DMS153 (cell line): Measurements from ENCODE around the gene ATP9A.
"Not testable (repeated sequence)": the region's sequence is repeated elsewhere in the genome, so short reads cannot be mapped to it uniquely, and the experiment has no call there.

Experiments used
- DNase-seq: peaks from one replicate; lab custom pipeline; 2025; lab: John Stamatoyannopoulos, UW

The ATP9A gene

DNA sequence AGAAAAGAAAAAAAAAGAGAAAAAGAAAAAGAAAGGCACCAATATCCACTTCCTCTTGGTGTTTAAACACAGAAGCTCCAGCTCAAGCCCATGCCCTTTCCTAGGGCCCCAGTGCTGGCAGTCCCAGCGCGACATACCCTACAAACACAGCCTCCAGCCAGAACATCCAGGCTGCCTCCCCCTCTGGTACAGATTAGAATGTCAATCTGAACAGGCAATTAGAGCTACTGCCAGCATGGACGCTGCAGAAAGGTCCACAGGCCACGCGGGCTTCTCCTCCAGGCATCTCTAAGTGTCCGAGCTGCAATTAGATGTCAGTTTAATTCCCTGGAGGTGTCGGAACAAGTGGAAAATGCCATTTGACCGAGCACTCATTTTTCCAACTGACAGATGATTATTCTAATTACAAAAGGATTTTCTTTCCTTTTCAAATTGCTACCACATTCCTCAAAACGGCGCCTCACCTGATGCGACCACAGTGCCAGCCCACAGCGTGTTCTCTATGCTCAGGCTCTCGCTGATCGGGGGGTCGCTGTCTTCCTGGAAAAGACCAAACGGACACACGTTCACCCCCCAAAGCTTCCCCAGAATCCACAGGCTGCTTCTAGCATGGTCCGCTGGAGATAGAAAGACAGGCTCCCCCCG lies 79.5 kb downstream of the ATP9A start:
- no peak for DNase-seq

DNA sequence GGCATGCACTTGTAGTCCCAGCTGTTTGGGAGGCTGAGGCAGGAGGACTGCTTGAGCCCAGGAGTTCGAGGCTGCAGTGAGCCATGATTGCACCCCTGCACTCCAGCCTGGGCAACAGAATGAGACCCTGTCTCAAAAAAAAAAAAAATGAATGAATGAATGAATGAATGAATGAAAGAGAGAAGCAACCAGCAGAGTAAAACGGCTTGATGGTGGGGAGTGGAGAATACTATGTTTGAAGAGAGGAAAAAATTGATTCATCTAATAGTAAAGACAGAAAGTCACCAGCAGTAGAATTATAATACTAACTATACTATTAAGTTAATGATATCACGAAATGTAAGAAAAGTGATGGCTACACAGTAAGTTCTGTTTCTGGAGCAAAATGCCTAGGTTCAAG lies 80.6 kb downstream of the ATP9A start:
- no peak for DNase-seq

DNA sequence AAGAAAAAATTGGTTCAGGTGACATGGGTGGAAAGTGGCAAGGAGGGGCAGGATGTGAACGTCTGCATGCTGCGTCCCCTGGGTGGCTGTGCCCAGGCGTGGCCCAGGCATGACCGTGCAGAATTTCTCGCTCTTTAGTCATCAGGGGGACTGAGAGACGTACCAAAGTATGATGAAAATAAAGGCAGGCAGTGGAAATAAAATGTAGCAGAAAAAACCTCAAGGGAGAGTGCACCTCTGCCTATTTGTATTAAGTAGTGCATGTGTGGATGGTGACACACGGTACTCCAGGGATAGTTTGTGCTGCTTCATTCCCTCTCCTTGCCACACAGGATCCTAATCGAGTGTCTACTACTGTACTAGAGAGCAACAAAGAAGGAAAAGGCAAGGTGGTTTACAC lies 81.1 kb downstream of the ATP9A start:
- no peak for DNase-seq

DNA sequence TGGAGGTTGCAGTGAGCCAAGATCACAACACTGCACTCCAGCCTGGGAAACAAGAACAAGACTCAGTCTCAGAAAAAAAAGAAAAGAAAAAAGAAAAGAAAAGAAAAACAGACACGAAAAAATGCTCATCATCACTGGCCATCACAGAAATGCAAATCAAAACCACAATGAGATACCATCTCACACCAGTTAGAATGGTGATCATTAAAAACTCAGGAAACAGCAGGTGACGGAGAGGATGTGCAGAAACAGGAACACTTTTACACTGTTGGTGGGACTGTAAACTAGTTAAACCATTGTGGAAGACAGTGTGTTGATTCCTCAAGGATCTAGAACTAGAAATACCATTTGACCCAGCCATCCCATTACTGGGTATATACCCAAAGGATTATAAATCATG lies 82.7 kb downstream of the ATP9A start:
- not testable (repeated sequence) for DNase-seq

DNA sequence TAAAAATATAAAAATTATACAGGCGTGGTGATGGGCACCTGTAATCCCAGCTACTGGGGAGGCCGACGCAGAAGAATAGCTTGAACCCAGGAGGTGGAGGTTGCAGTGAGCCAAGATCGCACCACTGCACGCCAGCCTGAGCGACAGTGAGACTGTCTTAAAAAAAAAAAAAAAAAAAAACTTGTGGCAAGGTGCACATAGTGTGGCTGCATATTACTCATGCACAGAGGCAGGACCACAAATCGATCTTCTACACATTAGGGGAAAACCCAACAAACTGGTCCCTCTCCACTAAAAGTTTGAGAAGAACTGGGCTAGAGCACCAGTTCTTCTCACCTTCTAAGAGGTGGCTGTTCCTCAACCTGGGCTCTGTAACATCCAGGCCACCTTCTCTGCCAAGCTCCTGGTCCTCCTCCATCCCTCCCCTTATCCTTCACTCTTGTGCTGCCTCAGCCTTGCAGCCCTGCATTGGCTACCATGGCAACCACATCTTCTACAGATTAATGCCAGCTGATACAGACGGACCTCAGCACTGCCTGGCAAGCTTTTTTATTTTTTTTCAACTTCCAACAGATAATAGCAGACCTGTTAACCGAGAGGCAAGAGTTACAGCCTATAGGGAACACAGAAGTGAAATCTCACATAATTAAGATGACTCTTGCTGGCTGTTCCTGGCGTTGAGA lies 88.0 kb downstream of the ATP9A start:
- DNase-seq = no peak

DNA sequence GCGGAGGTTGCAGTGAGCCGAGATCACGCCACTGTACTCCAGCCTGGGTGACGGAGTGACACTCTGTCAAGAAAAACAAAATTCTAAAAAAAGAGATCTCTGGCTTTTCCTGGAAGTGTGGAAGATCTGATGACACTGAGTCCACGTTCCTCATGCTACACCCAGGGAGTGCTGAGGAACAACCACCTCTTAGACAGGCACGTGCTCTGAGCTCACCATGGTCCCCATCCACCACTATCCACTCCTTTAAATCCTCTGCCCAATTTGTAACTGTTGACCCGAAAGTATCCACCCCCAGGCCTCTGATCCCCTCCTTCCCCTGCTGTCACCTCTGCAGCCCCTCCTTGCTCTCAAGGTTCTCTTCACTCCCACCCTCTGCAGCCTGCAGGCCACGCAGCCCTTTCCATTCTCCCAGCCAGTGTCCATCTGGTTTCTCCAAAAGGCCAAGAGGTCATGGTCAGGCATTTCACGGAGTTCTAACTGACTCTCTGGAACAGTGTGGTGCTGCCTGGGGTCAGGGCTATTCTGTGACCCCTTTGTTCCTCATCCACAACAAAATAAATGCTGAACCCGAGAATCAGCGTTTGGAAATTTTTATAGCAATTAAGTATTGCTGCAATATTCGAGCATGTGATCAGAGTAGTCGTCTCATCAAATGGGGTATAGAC lies 88.8 kb downstream of the ATP9A start:
- DNase-seq = no peak

DNA sequence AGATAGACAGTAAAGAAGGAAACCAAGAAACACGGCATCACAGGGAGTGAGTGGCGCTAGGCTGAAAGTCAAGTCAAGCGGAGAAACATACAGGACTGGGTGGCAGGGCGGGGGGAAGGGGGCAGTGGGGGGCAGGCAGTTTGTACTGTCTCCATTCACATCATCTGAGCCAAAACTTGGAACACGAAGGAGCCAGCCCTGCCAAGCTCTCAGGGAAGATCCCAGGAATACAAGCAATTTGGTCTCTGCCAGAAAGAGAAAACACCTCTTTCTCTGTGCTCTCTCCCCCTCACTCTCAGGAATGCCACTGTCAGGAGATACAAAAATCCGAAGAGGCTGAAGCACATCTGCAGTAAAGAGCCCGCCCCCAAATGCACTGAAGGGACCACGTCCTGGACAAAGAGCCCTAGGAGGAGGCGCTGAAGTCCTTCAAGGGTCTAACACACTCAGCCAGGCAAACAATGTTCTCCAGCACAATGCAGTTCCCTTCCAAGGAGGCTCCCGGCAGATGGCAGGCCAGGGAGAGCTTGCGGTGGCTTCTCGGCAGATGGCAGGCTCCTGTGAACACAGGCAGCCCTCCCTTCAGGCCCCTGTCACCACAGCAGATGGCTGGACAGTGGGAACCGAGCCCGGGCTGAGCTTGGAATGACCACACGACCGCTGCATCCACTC lies 90.0 kb downstream of the ATP9A start:
- no peak for DNase-seq

DNA sequence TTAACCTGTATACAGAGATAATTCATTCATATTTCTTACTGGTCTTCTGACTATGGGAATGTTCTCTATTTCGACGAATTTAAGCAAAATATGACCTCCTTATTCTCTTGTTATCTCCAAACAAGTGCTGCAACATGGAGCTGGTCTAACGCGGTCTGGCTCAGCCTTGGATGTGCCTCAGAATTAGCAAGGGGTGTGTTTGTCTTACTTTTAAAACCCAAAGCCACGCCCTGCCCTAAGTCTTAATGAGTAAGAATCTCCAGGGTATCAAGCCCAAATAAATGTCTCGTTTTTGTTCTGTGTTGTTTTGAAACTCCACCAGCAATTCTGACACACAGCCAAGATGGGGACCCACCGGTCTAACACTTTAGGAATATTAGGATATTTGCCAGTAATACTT lies 99.2 kb downstream of the ATP9A start:
- DNase-seq = no peak

DNA sequence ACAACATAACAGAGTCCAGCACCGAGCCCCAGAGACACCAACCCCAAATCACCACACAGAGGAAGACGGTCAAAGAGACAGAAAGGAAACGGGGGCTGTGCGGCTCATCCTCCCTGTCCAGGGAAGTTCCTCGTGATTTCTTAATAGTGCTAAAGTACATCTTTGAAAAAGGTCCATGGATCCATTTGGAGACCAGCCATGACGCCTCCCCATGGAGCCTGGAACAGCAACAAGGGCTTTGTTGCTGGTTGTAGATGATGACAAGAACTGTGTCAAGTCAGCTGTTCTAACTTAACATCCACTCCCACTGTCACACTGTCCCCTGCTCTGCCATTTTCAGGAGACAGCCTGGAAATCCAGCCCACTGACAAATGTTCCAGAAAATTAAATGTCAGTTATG lies 99.7 kb downstream of the ATP9A start:
- no peak for DNase-seq

DNA sequence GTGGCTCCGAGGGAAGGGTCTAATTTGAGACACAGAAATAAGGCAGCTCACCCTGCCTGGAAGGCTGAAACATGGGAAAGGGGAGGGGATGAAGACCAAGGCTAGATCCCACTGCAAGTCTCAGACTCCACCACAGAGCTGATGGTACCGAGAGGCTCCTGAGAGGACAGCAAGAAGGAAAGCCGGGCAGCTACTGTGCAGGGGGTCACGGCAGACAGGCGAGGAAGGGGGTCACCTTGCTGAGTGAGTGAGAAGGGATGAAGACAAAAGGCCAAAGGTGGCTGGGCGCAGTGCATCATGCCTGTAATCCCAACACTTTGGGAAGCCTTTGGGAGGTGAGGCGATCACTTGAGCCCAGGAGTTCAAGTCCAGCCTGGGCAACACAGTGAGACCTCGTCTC lies 100.7 kb downstream of the ATP9A start:
- DNase-seq = no peak

DNA sequence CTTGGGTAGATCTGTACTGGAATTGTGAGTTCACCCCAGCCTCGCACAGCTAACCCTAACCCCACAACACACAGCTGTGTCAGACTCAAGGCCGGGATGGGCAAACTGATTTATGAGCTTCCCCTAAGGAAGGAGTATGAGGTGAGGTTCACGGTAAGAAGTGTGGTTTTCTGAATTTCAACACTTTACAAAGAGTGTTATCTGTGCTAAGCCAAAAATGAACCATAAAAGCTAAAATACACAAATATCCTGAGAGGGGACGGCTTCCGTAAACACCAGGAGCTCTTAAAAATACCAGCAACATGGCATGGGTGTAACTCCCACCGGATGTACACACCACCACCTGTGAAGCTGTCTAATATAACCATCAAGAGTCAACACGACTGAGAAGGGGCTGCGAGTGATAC lies 101.2 kb downstream of the ATP9A start:
- DNase-seq = no peak

DNA sequence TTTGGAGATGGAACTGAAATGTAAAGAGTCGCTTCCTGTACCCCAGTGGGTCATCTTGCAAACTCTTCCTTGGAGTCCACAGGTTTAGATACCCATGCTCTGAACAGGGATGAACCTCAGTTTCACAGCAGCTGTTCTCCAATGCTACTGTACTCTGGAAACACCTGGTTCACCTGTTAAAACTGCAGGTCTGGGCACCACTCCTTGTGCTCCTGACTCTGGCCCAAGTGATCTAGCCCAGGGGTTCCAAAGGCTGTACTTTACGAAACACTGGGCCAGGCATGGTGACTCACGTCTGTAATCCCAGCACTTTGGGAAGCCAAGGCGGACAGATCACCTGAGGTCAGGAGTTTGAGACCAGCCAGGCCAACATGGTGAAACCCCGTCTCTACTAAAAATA lies 102.1 kb downstream of the ATP9A start:
- no peak for DNase-seq

DNA sequence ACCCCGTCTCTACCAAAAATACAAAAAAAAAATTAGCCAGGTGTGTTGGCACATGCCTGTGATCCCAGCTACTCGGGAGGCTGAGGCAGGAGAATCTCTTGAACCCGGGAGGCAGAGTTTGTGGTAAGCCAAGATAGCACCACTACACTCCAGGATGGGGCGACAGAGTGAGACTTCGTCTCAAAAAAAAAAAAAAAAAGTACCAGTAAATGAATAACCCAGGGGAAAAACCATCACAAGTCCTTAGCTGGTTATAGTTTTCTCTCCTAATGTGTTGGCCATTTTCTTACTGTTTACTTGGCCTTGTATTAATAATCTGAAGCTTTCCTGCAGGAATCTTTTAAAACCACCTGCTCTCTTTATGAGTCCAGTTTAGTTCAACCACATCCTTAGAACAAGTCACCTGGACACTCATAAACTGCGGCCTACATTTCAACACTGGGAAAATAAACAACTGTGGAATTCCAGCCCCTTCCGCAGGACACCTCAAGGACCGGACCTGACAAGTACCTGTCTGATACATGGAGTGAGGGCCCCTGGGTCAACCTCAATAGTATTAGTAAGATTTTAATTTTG lies 102.6 kb downstream of the ATP9A start:
- DNase-seq = no peak

DNA sequence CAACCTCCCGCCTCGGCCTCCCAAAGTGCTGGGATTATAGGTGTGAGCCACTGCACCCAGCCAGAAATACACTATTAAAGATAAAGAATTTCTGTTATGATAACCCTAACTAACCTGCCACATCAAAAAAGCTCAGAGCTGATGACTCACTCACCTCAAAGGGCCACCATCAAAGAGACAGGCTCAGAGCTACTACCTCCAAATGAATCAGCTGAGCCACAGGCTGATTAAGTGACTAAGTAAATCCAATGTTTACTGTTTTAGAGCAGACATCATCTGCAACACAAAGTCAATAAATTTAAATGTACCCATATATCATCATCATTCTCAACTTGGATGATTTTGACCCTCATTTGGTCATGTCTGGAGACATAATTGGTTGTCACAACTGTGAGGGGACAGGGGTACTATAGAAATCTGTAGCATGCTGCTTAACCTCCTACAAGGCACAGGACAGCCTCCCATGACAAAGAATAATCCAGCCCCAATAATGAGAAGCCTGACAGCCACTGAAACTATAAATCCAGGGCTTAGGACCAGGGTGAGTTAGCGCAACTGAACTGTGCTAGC lies 106.5 kb downstream of the ATP9A start:
- DNase-seq = no peak

DNA sequence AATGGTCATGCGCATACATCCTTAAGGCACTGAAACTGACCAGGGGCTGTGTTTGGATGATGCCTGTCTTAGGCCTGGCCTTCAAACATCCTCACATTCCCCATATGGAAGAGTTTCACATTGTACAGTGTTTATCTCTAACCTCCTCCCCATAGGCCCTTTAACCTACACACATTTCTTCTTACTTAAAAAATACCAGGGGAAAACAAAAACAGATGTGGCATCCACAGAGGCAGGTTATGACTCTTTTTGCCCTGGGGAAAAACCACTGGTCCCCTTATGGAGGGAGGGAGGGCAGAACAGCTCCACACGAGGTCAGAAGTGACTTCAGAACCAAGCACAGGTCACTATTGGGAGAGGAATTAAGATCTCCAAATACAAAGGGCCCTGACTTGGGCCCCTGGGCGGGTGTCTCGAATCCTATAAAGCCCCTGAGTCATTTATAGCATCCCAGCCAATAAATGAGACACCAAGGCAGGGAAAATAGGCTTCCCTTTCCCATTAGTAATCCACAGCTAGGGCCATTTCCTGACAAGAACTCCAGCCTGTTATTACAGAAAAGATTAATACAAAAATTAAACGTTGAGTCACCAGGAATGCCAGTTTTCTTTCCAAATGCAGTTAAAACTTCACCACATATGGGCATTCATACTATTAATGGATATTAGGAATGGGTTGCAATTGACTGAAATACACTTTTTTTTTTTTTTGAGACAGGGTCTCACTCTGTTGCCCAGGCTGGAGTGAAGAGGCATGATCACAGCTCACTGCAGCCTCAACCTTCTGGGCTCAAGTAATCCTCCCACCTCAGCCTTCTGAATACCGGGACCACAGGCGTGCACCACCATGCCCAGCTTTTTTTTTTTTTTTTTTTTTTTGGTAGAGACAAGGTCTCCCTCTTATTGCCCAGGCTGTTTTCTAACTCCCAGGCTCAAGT lies 107.2 kb downstream of the ATP9A start:
- DNase-seq = no peak

DNA sequence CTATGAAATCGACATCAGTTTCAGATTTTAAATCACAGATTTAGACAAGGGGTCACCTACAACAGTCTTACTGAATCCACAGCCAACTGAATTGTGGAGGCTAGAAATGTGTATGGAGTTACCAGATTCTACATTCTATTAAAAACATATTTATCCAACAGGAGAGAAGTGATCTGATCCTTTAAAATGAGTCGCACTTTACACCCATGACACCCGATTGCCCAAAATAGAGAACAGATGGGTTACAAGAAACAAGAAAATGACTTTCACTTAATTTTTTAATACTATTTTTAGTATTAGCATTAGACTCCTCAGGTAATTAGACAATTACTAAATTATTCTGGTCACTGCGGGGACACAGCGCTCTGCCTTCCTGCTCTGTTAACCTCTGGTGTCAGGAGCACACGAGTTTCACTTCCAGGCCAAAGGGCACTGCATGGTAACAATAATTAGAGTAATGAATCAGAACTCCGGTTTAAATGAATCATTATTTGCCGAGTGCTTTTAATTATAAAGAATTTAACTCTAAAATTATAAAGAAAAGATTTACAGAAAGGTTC lies 108.6 kb downstream of the ATP9A start:
- DNase-seq = no peak

DNA sequence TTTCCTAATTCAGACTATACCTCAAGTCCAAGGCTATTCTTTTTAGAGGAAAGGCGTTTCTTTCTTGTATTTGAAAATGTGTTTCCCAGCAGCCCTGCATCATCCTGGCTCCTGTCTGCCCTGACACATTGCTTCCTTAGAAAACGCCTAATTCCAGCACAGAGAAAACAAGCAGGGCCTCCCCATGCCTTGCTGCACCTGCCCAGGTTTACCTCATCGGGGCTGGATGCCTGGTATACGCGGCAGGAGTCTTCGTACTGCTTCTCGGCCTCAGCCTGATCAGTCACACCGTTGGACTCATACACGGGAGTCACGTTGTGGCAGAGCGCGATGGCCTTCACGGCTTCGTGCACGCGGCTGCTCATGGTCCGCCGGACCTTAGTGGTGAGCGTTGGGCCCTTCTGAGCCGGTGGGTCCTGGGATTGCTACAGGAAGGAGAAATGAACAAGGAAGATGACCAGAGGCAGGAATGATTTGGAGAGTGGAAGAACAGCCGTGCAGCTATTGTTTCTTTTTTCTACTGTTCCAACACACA lies 111.4 kb downstream of the ATP9A start:
- DNase-seq = no peak

DNA sequence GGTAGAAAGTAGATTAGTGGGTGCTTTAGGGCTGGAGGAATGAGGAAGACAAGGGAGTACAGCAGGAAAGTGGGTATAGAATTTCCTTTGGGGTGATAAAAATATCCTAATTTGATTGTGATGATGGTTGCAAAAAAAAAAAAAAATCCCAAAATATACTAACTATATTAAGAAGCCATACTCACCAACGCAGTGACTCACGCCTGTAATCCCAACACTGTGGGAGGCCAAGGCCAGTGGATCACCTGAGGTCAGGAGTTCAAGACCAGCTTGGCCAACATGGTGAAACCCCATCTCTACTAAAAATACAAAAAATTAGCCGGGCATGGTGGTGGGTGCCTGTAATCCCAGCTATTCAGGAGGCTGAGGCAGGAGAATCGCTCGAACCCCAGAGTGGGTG lies 112.1 kb downstream of the ATP9A start:
- not testable (repeated sequence) for DNase-seq

DNA sequence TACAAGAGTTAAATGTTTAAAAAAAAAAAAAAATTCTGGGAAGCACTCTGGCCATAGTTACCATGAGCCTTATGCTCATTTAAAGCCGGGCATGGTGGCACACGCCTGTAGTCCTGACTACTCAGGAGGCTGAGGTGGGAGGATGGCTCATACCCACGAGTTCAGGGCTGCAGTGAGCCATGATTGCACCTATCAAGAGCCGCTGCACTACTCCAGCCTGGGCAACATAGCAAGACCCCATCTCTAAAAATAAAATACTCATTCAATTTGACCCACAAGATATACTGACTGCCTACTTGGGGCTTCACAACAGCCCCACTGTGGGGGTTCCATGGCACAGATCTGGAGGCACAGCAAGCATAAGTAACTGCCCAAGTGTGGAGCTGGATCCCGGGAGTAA lies 113.7 kb downstream of the ATP9A start:
- DNase-seq = no peak

DNA sequence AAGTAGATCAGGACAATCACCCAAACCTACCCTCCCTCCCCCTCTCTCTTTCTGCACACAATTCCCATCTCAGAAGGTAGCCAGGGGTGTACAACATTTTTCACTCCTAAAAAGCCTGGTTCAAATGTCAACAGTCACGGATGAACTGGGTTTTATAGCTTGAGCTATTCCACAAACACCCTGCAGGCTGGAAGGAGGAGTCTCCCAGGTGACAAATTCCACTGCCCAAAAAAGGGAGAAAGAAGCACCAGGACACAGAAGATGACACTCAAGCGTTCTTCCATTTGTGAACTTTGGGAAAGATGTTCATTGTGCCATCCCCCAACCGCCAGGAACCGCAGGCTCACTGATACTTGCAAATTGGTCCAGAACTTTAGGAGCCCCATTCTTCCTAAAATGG lies 114.1 kb downstream of the ATP9A start:
- DNase-seq = no peak

DNA sequence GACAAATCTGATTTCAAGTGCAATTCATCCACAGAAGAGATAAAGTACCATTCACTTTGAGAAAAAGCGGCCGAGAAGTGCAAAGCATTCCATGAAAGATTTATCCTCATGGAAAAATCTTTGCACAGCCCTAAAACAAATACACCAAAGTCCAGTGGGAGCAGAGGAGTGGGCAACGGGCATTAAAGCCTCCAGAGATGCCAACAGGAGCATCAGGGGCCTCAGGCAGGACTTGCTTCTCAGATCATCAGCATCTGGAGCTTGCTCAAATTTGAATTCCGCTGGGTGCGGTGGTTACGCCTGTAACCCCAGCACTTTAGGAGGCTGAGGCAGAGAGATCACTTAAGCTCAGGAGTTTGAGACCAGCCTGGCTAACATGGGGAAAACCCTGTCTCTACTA lies 115.0 kb downstream of the ATP9A start:
- DNase-seq = no peak
